Hematopoietic multipotent progenitor cell treated with erythropoietin and hydrocortisone succinate and interleukin-3 and kit ligand, for 4 days (in vitro differentiated cells): ENCODE data around the gene CACNB1.

Experiments
- DNase-seq: peaks from one replicate; pipeline ENCODE4 v3.0.0-alpha.2; 2015

Gene CACNB1

GRCh38 chr17:39200070-39200879, 2.8 kb upstream of the CACNB1 start, which contains the start of gene RPL19:
RPL19 (plus strand) TSS chr17:39200283; CDS start chr17:39200345, 62 bp downstream.
- peak; percentile 90 for DNase-seq

DNA sequence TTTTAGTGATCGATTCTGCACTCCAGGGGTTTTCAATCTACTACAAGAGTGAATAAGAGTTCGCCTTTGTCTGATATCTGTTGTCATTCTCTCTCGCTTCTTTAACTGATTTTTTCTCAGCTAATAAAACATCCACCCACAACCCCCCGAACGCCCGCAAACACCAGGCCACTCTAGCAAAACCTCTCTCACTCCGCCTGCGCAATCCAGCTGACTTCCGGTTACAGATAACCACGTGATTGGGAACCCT, 2.3 kb upstream of the CACNB1 start:
- peak; percentile 98 for DNase-seq

GRCh38 chr17:39198186-39198566, 707 bp upstream of the CACNB1 start:
- DNase-seq, result peak; percentile 22

GRCh38 chr17:39196808-39197291, 619 bp downstream of the CACNB1 start:
- DNase-seq, result peak; percentile 77

DNA sequence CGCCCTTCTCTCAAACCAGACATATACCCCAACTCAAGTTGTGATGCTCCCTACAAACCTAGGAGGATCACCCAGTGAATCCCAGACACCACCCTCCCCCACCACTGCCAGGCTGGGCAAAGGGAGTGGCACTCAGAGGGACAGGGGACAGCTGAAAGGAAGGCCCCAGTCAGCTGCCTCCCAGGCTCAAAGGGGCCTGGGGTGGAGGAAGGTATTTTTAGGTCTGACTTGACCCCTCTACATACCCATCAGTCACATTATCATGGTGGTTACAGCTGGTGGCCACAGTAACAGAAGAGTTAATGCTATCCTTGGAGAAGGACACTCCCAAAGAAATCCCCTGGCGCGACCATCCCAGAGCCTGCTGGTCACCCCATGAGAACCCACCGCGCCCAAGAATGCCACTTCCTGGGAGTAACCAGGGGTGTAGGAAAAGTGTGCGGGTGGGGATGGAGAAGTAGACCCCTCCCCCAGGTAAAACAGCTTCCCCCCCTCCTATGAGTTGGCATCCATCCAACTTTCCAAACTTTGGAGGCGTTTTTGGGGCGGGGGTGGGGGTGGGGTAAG, 1.1 kb downstream of the CACNB1 start:
- DNase-seq, result peak; percentile 15

DNA sequence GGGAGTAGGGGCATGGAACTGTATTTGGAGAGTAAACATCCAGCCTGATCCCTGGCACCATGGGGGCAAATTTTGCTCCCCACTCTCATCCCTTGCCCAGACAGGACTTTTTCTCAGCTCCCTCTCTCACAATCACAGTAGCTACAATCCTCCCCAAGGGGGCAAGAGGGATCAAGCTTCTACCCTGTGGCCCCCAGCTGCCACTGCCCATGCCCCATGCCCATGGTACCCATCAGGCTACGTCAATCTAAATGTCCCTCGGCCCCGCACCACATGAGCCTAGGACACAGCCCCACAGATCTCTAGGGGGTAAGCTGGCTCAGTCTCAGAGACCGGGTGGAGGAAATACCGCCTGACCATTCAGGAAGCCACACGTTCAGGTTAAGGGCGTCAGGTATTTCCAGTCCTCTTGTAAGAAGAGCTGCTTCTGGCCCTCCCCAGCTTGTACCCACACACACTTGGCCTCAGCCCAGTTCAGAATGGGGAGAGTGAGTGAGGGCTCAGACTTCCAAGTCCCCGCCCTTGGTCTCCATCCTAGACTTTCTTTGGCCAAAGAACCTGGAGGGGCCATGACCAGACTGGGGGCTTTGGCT, 1.8 kb downstream of the CACNB1 start:
- no peak for DNase-seq

GRCh38 chr17:39194985-39195524, 2.4 kb downstream of the CACNB1 start:
- no peak for DNase-seq

DNA sequence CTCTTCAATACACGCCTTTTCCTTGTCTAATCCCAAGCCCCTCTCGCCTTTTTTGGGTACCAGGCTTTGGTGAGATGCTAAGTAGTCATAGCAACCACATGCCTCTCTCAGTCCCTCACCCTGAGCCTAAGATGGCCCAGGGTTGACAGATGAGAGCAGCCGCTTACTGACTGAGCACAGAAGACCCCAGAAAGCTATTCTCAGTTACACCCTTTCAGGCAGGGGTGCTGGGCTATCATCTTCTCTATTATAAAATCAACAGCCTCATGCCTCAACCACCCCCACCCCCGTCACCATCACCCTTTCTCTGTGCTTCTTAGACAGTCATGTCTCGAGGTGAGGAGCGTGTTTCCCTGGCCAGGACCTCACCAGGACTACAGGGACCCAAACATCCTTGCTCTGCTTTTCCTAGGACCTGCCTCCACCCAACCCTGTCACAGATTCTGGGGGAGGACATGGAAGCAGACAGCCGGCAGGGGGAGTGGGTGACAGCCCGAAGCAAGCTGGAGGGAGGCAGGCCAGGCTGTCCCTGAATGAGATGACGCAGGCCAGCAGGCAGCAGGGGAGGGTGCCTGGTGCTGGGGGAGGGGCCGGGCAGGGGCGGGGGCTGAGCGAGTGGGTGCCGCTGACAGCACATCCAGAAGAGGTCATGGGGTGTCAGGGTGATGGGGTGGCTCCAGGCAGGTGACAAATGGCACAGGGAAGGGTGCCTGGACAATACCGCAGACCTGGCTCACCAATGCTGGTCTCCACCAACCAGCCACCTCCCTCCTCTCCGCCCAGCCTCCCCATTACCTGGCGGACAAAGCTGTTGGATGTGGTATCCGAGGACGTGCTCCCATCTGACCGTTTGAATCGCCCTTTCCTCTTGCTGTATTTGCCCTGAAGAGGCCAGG, 3.1 kb downstream of the CACNB1 start:
- DNase-seq, result no peak

DNA sequence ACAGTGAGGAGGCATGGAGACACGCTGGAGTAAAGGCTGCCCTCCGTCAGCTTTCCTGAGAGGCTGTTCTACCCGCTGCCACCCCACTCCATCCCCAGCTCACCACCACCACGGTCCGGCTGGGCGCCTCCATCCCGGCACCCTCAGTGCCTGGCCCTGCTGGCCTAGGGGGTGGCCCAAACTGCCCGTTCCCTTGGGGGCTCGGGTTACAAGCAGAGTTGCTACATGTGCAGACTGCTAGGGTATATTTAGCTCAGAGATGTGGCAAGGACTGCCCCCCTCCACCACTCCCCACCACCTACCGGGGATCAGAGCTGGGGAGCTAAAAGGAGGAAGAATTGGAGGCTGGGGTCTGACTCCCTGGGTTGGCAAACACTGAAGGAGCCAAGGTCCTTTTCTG, 4.1 kb downstream of the CACNB1 start:
- DNase-seq, result no peak

DNA sequence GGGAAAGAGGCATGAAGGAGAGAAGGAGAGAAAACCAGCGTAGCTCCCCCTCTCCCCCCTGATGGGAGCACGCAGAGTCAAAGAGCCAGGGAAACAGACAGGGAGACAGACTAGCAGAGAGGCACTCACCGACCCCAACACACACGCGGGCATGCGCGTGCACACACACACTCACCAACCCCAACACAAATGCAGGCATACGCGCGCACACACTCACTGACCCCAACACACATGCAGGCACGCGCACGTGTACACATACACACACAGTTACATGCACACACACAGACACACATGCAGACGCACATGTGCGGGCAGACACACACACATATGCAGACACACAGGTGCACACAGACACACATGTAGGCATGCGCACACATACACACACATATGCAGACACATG, 4.6 kb downstream of the CACNB1 start:
- no peak for DNase-seq

DNA sequence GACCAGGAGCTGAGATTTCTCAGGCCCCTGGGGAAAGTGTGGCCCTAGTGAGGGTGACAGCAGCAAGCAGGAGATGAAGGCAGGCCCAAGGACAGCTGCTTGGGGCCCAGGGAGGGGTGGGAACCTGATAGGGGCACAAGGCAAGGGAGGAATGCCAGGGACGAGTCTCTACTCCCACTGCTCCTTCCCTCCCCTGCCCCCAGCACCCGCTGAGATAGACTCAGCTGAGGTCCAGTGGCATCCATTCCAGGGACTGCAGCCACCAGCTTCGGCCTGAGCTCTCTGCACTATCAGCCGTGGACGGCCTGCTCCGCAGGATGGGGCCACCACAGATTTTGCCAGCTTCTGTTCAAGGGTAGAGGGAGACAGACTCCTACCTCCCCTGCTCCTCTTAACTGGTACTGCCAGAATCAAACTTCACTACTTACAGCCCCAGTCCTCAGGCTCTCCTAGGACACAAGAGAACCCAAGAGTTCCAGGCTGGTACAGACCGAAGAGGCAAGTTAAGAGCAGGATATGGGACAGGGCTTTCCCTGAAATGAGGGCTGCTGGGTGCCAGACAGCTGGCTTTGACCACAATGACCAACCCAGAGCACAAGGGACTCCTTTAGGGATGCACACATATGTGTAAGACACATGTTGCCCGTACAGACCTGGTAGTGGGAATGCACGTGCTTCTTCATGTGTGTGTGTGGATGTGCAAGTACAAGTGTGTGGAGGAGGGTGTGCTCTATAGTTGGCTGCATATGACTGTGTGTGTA, 5.5 kb downstream of the CACNB1 start:
- no peak for DNase-seq

DNA sequence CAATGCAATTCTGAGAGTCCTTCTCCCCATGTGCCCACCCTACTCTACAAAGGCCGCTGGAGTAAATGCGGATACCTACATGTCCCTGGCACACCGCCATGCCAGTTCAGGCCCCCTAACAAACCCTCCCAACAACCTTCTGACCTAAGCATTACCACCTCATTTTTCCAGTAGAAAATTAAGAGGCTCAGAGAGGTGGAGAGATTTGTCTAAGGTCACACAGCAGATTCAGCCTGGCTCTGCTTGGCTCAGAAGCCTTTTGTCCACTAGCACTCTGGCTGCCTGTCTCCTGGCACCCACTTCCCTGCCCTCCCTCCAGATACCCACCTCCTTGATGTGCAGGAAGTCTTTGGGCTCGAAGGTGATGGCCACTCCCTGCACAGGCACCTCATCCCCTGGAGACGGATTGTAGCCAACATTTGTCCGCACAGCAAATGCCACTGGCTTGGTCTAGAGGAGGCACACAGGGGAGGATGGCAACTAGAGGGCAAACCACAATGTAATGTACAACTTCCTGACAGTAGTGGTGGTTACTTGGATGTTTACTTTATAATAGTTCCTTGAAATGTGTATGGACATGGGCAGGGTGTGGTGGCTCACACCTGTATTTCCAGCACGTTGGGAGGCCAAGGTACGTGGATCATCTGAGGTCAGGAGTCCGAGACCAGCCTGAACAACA, 10.2 kb downstream of the CACNB1 start:
- no peak for DNase-seq

GRCh38 chr17:39186481-39187002, 10.9 kb downstream of the CACNB1 start:
- DNase-seq, result no peak

DNA sequence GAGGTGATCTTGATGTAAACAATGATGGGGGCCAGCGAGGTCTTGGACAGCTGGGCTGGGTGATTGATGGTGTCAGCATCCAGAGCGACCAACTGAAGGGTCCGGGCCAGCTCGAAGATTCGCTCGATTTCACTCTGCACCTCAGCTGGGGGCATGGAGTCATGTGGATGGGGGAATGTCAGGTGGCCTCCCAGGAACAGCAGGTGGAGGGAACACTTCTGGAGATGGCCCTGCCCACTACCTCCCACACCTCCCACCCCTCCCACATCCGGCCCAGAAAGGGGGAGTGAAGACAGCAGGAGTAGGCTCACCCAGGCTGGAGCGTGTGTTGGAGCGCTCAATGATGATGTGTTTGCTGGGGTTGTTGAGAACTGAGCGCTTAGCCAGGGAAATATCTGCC, 13.7 kb downstream of the CACNB1 start:
- no peak for DNase-seq

GRCh38 chr17:39183045-39183444, 14.4 kb downstream of the CACNB1 start:
- no peak for DNase-seq

DNA sequence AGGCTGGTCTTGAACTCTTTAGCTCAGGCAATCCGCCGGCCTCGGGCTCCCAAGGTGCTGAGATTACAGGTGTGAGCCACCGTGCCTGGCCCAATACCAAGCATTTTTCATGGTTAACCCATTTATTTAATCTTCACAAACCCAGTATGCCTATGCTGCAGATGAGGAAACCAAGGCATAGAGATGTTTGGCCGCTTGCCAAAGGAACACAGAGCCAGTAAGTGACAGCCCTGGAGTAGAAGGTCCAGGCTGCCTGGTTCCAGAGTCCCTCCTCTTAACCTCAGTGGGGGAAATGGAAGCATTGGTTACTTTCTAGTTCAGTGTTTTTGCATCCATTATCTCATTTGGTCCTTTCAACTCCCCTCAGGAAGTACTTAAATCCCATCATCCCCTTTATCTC, 16.2 kb downstream of the CACNB1 start:
- no peak for DNase-seq

- no peak for DNase-seq
These were observed 18.9 kb downstream of the CACNB1 start for GRCh38 chr17:39178536-39178935.

DNA sequence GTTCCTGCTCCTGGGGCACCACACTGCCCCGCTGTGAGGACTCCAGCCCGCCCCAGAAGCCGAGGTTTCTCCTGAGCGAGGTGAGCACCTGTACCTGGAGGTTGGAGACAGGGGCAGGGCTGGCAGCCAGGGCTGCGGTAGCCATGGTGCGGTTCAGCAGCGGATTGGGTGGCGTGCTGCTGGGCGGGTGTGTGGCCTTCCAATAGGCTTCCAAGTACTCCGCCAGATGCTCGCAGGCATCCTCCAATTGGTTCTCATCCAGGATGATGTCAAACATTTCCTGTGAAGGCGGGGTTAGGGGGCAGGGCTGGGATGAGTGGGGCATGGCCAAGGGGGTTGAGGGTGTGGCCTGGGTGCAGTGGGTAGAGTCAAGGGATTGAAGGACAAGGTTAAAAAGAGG, 20.2 kb downstream of the CACNB1 start:
- DNase-seq, result peak; percentile 58

DNA sequence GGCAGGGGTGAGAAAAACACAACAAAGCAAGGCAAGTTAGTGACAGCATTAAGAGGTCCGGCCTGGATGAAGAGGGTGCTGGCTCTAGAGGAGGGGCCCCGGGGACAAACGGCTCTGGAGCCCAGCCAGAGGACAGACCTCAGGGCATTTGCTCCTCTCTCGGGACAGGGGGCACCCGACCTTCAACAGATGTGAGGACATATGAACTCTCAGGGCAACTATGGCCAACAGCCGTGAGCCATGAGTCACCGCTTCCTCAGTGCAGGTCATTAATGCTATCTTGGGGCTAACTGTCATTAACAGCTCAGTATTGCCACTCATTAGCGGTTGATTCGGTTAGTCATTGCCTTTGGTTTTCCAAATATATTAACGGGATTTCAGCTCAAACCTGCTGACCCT, 21.8 kb downstream of the CACNB1 start:
- DNase-seq, result no peak

- DNase-seq, result peak; percentile 91
These were observed 22.4 kb downstream of the CACNB1 start for GRCh38 chr17:39174920-39175694.
